GM12801 (cell line): Measurements from ENCODE around the gene SCN2B.

Experiments used
- TF ChIP-seq, protein P1 (sequence below): IDR thresholded peaks from one replicate; pipeline ENCODE4 v1.5.1; 2011; ENCODE audit warnings: control low read depth; ENCODE audit not compliant: insufficient read length; ENCODE audit errors: extremely low read depth

Gene SCN2B

GRCh38 chr11:118124929-118125535, 51.4 kb downstream of the SCN2B start:
- TF ChIP-seq, protein P1, sequence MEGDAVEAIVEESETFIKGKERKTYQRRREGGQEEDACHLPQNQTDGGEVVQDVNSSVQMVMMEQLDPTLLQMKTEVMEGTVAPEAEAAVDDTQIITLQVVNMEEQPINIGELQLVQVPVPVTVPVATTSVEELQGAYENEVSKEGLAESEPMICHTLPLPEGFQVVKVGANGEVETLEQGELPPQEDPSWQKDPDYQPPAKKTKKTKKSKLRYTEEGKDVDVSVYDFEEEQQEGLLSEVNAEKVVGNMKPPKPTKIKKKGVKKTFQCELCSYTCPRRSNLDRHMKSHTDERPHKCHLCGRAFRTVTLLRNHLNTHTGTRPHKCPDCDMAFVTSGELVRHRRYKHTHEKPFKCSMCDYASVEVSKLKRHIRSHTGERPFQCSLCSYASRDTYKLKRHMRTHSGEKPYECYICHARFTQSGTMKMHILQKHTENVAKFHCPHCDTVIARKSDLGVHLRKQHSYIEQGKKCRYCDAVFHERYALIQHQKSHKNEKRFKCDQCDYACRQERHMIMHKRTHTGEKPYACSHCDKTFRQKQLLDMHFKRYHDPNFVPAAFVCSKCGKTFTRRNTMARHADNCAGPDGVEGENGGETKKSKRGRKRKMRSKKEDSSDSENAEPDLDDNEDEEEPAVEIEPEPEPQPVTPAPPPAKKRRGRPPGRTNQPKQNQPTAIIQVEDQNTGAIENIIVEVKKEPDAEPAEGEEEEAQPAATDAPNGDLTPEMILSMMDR, result no peak

DNA sequence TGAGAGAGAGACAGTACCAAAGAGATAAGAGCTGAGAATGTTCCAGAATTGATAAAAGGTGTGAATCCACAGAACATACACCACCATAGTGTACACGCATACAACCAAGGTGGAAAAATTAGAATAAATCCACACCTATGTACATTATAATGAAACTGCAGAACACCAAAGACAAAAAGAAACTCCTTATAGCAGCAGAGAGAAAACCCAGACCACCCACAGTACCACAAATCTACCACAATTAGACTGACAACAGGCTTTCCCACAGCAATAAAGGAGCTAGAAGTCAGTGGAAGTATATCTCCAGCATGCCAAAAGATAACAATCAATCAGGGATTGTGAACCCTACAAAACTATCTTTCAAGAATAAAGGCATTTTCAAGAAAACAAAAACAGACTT, 55.6 kb downstream of the SCN2B start:
- TF ChIP-seq, protein P1, result no peak

GRCh38 chr11:118117790-118118601, 58.4 kb downstream of the SCN2B start:
- TF ChIP-seq, protein P1, result no peak

GRCh38 chr11:118115048-118115447, 61.4 kb downstream of the SCN2B start:
- TF ChIP-seq, protein P1, result no peak

DNA sequence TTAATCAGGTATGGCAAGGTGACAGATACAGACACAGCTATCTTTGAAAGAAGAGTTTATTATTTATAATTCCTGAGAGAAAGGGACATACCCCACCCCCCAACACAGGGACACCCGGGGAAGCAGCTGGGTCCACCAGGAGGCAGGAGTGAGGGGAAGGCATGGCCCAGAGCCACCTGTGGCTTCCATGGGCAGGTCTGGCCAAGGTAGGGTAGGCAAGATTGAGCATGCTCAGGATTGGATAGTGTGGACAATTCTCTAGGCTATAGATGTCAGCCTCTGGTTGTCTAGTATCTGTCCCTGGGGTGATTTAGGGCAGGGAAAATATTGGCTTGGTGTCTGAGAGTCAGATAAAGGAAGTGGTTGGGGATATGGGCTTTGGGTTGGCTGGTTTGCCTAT, 62.2 kb downstream of the SCN2B start:
- TF ChIP-seq, protein P1, result no peak

GRCh38 chr11:118112711-118113430, 63.6 kb downstream of the SCN2B start:
- TF ChIP-seq, protein P1, result no peak
